ENCODE data around the gene RGL1. TPM values are rescaled to one million over a fixed set of nuclear protein-coding genes. Genes with fewer than 3 reads are reported as not detected.

RGL1 gene
- total RNA-seq, 4 donors from 2014 or later, result 12.1 to 13.8 (median 13.0) TPM

- H3K27me3 ChIP-seq, result no peaks in the 10 kb centered on the region
- no peaks in the 10 kb centered on the region for H3K36me3 ChIP-seq
- 78 to 87% methylated on average over 2 to 11 of the region's 11 CpGs for WGBS, 2 donors (ENCODE audit: low coverage in 1 of 2)
- in situ Hi-C loops (cut with MboI; ENCODE audit: low pct_ligation_motif_present in 1 of 4, low pct_unique_long_range_greater_than_20kb in 1 of 4, low sequenced_read_pairs in 3 of 4) (no loop called here), intact Hi-C loops (cut with DNase I; ENCODE audit: low total_unique reads) (no loop called here)
- no peaks in the 10 kb centered on the region for H3K4me1 ChIP-seq
- no peak overlapping the region for H3K4me3 ChIP-seq
- DNase-seq, result no peak
- TF ChIP-seq POLR2A (IDR thresholded peaks at IDR 0.05) (no peak), EP300 (IDR thresholded peaks at IDR 0.05; ENCODE audit: low read depth) (no peak), POLR2AphosphoS5 (IDR thresholded peaks at IDR 0.05) (no peak), CTCF (IDR thresholded peaks at IDR 0.05) (no peak)
- H3K9me3 ChIP-seq, result no peaks in the 10 kb centered on the region
- H3K27ac ChIP-seq, result no peak overlapping the region
Measured at GRCh38 chr1:183937611-183938010, 132.7 kb downstream of the RGL1 start.

DNA sequence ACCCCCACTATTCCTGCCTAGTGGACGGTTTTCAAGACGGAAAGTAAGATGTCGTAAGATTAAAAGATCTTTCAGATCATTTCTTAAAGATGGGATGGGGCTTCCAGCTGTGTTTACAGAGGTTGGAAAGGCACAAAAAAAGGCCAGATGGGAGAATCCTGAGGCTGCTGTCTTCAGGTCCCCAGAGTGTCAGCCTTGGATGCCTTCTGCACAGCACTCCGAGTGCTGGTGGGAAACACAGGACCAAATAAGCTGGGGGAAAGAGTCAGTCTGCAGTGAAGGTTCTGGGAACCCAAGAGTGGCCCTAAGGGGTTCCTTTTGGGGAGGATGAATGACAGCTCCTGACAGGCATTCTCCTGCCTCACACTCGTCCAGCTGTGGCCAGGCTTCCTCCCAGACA is 136.1 kb downstream of the RGL1 start:
- no peak for DNase-seq
- Histone ChIP-seq H3K27me3 (no peaks in the 10 kb centered on the region), H3K9me3 (no peaks in the 10 kb centered on the region), H3K4me1 (no peaks in the 10 kb centered on the region), H3K36me3 (no peaks in the 10 kb centered on the region), H3K27ac (no peak overlapping the region), H3K4me3 (no peak overlapping the region)
- in situ Hi-C loops (cut with MboI; ENCODE audit: low pct_ligation_motif_present in 1 of 4, low pct_unique_long_range_greater_than_20kb in 1 of 4, low sequenced_read_pairs in 3 of 4), result no loop called here
- intact Hi-C loops (cut with DNase I; ENCODE audit: low total_unique reads), result no loop called here
- TF ChIP-seq POLR2A (IDR thresholded peaks at IDR 0.05) (no peak), CTCF (IDR thresholded peaks at IDR 0.05) (no peak), POLR2AphosphoS5 (IDR thresholded peaks at IDR 0.05) (no peak), EP300 (IDR thresholded peaks at IDR 0.05; ENCODE audit: low read depth) (no peak)
- 87% methylated on average over 5 of the region's 5 CpGs; no CpG with 5 or more reads in 1 of the 2 donors for WGBS, 2 donors (ENCODE audit: low coverage in 1 of 2)

- H3K36me3 ChIP-seq, result no peaks in the 10 kb centered on the region
- no peaks in the 10 kb centered on the region for H3K4me1 ChIP-seq
- in situ Hi-C loops (cut with MboI; ENCODE audit: low pct_ligation_motif_present in 1 of 4, low pct_unique_long_range_greater_than_20kb in 1 of 4, low sequenced_read_pairs in 3 of 4), result no loop called here
- WGBS, 2 donors (ENCODE audit: low coverage in 1 of 2), result 71 to 78% methylated on average over 3 to 5 of the region's 5 CpGs
- no peak for DNase-seq
- H3K9me3 ChIP-seq, result no peaks in the 10 kb centered on the region
- H3K4me3 ChIP-seq, result no peak overlapping the region
- intact Hi-C loops (cut with DNase I; ENCODE audit: low total_unique reads), result no loop called here
- H3K27ac ChIP-seq, result no peak overlapping the region
- no peaks in the 10 kb centered on the region for H3K27me3 ChIP-seq
- TF ChIP-seq POLR2AphosphoS5 (IDR thresholded peaks at IDR 0.05), result no peak
- TF ChIP-seq CTCF (IDR thresholded peaks at IDR 0.05), result no peak
- TF ChIP-seq POLR2A (IDR thresholded peaks at IDR 0.05), result no peak
- no peak for TF ChIP-seq EP300 (IDR thresholded peaks at IDR 0.05; ENCODE audit: low read depth)
Measured at GRCh38 chr1:183942933-183943693, 138.2 kb downstream of the RGL1 start.

DNA sequence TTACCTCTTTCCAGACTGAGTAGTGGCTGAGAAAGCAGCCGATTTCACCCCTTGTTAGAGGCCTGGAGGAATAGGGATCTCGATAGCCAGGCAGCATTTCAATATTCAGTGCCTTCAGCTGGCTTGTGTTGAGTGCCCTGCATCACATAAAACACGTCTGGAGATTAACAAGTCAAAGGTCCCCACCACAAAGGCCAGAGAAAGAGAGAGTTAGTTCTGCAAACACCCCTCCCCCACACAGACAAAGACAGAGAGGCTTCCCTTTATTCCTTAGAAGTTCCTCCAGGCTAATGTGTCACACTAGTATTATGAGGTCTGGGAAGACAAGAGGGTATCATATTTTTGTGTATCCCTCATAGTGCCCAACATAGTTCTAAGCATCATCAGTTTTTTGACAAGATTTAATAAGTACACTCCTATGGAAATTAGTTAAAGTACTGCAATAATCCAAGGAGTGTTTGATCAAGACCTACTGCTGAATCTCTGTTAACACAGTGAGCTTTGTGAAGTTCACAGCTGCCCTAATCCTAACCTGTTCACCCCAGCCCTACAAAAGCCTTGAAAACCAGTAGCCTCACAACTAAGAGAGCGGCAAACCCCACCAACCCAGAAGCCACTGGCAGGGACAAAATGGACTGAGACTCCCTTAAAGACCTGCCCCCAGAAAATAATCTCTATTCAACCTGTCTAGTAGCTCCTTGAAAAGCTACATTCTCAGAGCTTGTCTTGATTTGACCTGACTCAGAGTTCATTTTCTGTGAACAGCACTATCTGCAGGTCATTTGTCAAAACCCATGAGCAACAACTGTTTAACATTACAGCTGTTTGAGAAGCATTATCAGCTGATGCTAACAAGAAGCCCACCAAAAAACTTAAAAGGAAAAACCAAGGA is 140.8 kb downstream of the RGL1 start:
- DNase-seq, result no peak
- intact Hi-C loops (cut with DNase I; ENCODE audit: low total_unique reads), result no loop called here
- H3K4me1 ChIP-seq, result no peaks in the 10 kb centered on the region
- no peak overlapping the region for H3K4me3 ChIP-seq
- no peaks in the 10 kb centered on the region for H3K27me3 ChIP-seq
- TF ChIP-seq POLR2A (IDR thresholded peaks at IDR 0.05) (no peak), POLR2AphosphoS5 (IDR thresholded peaks at IDR 0.05) (no peak)
- 71% methylated on average over 4 of the region's 4 CpGs; no CpG with 5 or more reads in 1 of the 2 donors for WGBS, 2 donors (ENCODE audit: low coverage in 1 of 2)
- no peaks in the 10 kb centered on the region for H3K36me3 ChIP-seq
- in situ Hi-C loops (cut with MboI; ENCODE audit: low pct_ligation_motif_present in 1 of 4, low pct_unique_long_range_greater_than_20kb in 1 of 4, low sequenced_read_pairs in 3 of 4), result no loop called here
- H3K27ac ChIP-seq, result no peak overlapping the region
- no peaks in the 10 kb centered on the region for H3K9me3 ChIP-seq
